Liver (tissue), 9 donors: ENCODE data around the gene RSPRY1. TPM values are rescaled to one million over a fixed set of nuclear protein-coding genes. Genes with fewer than 3 reads are reported as not detected.

Source experiments
- DNase-seq: peaks from one replicate; pipeline ENCODE4 v3.0.0-alpha.2; 2017; ENCODE audit warnings: low spot score
- H3K27ac ChIP-seq, 2 donors: one replicate each; pipeline ENCODE4 v1.7.0; 2013; ENCODE audit warnings: inconsistent platforms in 2 of 2, low read length in 2 of 2, control low read depth in 1 of 2, low read depth in 1 of 2, mild to moderate bottlenecking in 1 of 2
- H3K27me3 ChIP-seq, 4 donors: one replicate each; pipeline versions ENCODE4 v1.6.1 to v1.7.0; 2013; ENCODE audit warnings: low read length in 3 of 4, inconsistent platforms in 1 of 4, mild to moderate bottlenecking in 1 of 4, moderate library complexity in 1 of 4; ENCODE audit not compliant: control insufficient read depth in 4 of 4, insufficient read depth in 4 of 4
- H3K36me3 ChIP-seq, 4 donors: one replicate each; pipeline versions ENCODE4 v1.6.1 to v1.7.0; 2013; ENCODE audit warnings: low read length in 3 of 4, mild to moderate bottlenecking in 3 of 4, low read depth in 1 of 4, moderate library complexity in 1 of 4; ENCODE audit not compliant: control insufficient read depth in 4 of 4, insufficient read depth in 3 of 4
- H3K4me1 ChIP-seq, 4 donors: one replicate each; pipeline versions ENCODE4 v1.6.1 to v1.7.0; 2013; ENCODE audit warnings: low read length in 3 of 4, mild to moderate bottlenecking in 3 of 4, moderate library complexity in 1 of 4; ENCODE audit not compliant: control insufficient read depth in 4 of 4, insufficient read depth in 4 of 4
- H3K4me3 ChIP-seq, 3 donors: one replicate each; pipeline versions ENCODE4 v1.6.1 to v1.7.0; 2013; ENCODE audit warnings: low read length in 3 of 3, control low read depth in 1 of 3, low read depth in 1 of 3, mild to moderate bottlenecking in 1 of 3
- H3K9ac ChIP-seq, 2 donors: one replicate each; pipeline ENCODE4 v1.7.0; 2013; ENCODE audit warnings: low read length in 2 of 2, mild to moderate bottlenecking in 2 of 2, moderate library complexity in 2 of 2, control low read depth in 1 of 2, low read depth in 1 of 2
- H3K9me3 ChIP-seq, 4 donors: one replicate each; pipeline versions ENCODE4 v1.6.1 to v1.7.0; 2013; ENCODE audit warnings: low read length in 3 of 4; ENCODE audit not compliant: control insufficient read depth in 4 of 4
- ATF3 ChIP-seq: IDR thresholded peaks from 2 replicates; pipeline ENCODE4 v1.6.1; 2016; ENCODE audit warnings: antibody characterized with exemption
- CTCF ChIP-seq: fragments of 150-350 bp; IDR thresholded peaks from 2 replicates; pipeline ENCODE4 v1.5.1; 2017; ENCODE audit warnings: improper control_type of control experiment, low read depth, low read length; ENCODE audit not compliant: missing input control
- EGR1 ChIP-seq, 2 donors: IDR thresholded peaks; 2 replicates each; pipeline ENCODE4 v1.6.1; 2016 to 2018; ENCODE audit warnings: antibody characterized with exemption in 2 of 2, low read depth in 2 of 2
- HNF4A ChIP-seq, 2 donors: conservative IDR thresholded peaks; 2 replicates each; pipeline ENCODE4 v1.6.1; 2016; ENCODE audit warnings: antibody characterized with exemption in 2 of 2, mild to moderate bottlenecking in 2 of 2
- HNF4G ChIP-seq: IDR thresholded peaks from 2 replicates; pipeline ENCODE4 v1.6.1; 2016; ENCODE audit warnings: antibody characterized with exemption
- JUND ChIP-seq, 2 donors: IDR thresholded peaks; 2 replicates each; pipeline ENCODE4 v1.6.1; 2016; ENCODE audit warnings: antibody characterized with exemption in 2 of 2
- RAD21 ChIP-seq, 2 donors: IDR thresholded peaks; 2 replicates each; pipeline ENCODE4 v1.6.1; 2016; ENCODE audit warnings: antibody characterized with exemption in 2 of 2, mild to moderate bottlenecking in 2 of 2
- SP1 ChIP-seq: IDR thresholded peaks from 2 replicates; pipeline ENCODE4 v1.6.1; 2018; ENCODE audit warnings: antibody characterized with exemption, mild to moderate bottlenecking
- YY1 ChIP-seq: IDR thresholded peaks from 2 replicates; pipeline ENCODE4 v1.6.1; 2016; ENCODE audit warnings: antibody characterized with exemption, mild to moderate bottlenecking
- WGBS: extraction: QIAGEN DNeasy Blood & Tissue Kit; methylation state at CpG from one replicate; pipeline ENCODE4 v1.1.7; 2013; 5-methylcytosine and 5-hydroxymethylcytosine counted together
- polyA plus RNA-seq, 2 donors: library from polyadenylated mRNA; stranded (reverse) in 1 of 2; unstranded in 1 of 2; fragments of 200-250 nt in 1 of 2; fragments of >200 nt in 1 of 2; fragmentation: Nextera tagmentation in 1 of 2; extraction: Ambion mirVana in 1 of 2; gene quantifications; one replicate each; pipeline versions ENCODE4 v1.2.1 to v1.2.3, GENCODE V29; 2013 to 2015
- total RNA-seq, 2 donors: library from RNA; depleted of rRNA; stranded (reverse); fragments of >200 nt; gene quantifications; one replicate each; pipeline ENCODE4 v1.2.3, GENCODE V29; 2014
- donor health status: healthy.
- donor health status: healthy.
- donor health status: healthy.
- donor health status: healthy.
- donor health status: healthy.

RSPRY1 gene
- total and polyA plus RNA-seq, 4 donors = 10.9 to 27.6 (median 20.2) TPM

GRCh38 chr16:57178793-57179212 is 7.3 kb upstream of the RSPRY1 start:
- Histone ChIP-seq H3K9me3 (no peaks in the 10 kb centered on the region), H3K9ac (no peak overlapping the region), H3K4me1 (peaks cover 0 to 6% (median 4%) of the 10 kb centered on the region in 4 donors), H3K4me3 (no peak overlapping the region), H3K36me3 (no peaks in the 10 kb centered on the region), H3K27me3 (no peaks in the 10 kb centered on the region), H3K27ac (peak overlapping the region in 1 of 2 donors; percentile 42)
- no peak for DNase-seq
- TF ChIP-seq CTCF = no peak
- TF ChIP-seq JUND (IDR thresholded peaks at IDR 0.05) = peak in 1 of 2 donors; percentile 18
- 58% methylated on average over 4 of the region's 4 CpGs for WGBS

GRCh38 chr16:57179215-57179828 is 6.8 kb upstream of the RSPRY1 start:
- H3K4me3 ChIP-seq = no peak overlapping the region
- no peak overlapping the region for H3K9ac ChIP-seq
- TF ChIP-seq JUND (IDR thresholded peaks at IDR 0.05) = peak in 1 of 2 donors; percentile 7
- TF ChIP-seq HNF4G = no peak
- TF ChIP-seq ATF3 = no peak
- 35% methylated on average over 3 of the region's 3 CpGs for WGBS
- peak overlapping the region in 1 of 2 donors; percentile 42 for H3K27ac ChIP-seq
- H3K27me3 ChIP-seq = no peaks in the 10 kb centered on the region
- no peak for DNase-seq
- H3K4me1 ChIP-seq = peaks cover 0 to 6% (median 4%) of the 10 kb centered on the region in 4 donors
- H3K9me3 ChIP-seq = no peaks in the 10 kb centered on the region
- H3K36me3 ChIP-seq = no peaks in the 10 kb centered on the region

GRCh38 chr16:57184113-57184512 is 2.0 kb upstream of the RSPRY1 start:
- Histone ChIP-seq H3K27ac (no peak overlapping the region), H3K4me1 (peaks cover 4 to 23% (median 19%) of the 10 kb centered on the region in 4 donors), H3K27me3 (no peaks in the 10 kb centered on the region), H3K4me3 (no peak overlapping the region), H3K9me3 (no peaks in the 10 kb centered on the region), H3K36me3 (no peaks in the 10 kb centered on the region), H3K9ac (no peak overlapping the region)
- no peak for DNase-seq
- WGBS = 98% methylated on average over 4 of the region's 4 CpGs
- no peak for TF ChIP-seq RAD21 (IDR thresholded peaks at IDR 0.05)
- TF ChIP-seq EGR1 (IDR thresholded peaks at IDR 0.05; ENCODE audit: low read depth in 2 of 2) = no peak
- TF ChIP-seq SP1 = no peak
- TF ChIP-seq ATF3 = no peak
- no peak for TF ChIP-seq CTCF
- no peak for TF ChIP-seq HNF4A (conservative IDR thresholded peaks at IDR 0.05)
- TF ChIP-seq YY1 = no peak
